ENCODE measurements around the gene NME8.

Gene NME8

DNA sequence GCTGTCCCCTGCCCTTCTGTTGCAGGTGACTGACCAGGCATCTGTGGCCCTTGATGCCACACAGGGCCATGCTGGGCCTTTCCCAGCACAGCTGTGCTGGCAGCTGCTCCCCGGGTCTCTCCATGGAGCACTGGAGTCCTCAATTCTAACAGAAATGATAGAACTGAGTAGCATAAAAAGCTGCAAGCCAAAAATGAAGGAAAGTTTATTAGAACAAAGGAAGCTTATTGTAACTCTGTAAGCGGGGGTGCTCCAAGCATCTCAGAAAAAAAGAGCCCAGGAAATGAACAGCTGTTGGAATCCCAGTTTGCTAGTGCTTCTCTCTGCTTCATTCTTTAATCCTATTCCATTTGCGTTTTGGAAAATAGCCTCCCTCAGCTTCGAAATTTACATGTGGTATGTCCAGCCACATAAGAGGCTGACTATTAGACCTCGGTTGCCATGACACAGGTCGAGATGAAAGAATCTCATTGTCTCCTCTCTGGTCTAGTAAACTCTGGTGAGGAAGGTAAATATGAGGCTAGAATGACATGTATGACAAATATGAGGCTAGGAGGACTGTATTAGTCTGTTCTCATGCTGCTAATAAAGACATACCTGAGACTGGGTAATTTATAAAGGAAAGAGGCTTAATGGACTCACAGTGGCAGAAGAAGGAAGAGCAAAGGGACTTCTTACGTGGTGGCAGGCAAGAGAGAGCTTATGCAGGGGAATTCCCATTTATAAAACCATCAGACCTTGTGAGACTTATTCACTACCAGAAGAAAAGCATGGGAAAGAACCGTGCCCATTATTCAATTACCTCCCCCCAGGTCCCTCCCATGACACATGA, 95.7 kb downstream of the NME8 start:
- no peak for DNase-seq

DNA sequence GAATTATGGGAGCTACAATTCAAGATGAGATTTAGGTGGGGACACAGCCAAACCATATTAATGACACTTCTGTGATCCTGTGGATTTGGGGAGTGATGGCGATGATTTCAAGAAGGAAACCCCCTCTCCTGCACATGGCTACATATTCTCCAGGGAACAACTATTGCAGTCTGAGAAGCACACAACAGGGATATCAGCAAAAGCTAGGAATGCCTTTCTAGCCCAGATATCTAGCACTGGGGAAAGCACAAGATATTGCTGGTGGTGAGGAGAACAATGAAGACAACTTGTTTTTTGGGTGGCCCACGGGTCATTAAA, 96.3 kb downstream of the NME8 start:
- no peak for DNase-seq

GRCh38 chr7:37945336-37945735, 96.9 kb downstream of the NME8 start:
- no peak for DNase-seq

DNA sequence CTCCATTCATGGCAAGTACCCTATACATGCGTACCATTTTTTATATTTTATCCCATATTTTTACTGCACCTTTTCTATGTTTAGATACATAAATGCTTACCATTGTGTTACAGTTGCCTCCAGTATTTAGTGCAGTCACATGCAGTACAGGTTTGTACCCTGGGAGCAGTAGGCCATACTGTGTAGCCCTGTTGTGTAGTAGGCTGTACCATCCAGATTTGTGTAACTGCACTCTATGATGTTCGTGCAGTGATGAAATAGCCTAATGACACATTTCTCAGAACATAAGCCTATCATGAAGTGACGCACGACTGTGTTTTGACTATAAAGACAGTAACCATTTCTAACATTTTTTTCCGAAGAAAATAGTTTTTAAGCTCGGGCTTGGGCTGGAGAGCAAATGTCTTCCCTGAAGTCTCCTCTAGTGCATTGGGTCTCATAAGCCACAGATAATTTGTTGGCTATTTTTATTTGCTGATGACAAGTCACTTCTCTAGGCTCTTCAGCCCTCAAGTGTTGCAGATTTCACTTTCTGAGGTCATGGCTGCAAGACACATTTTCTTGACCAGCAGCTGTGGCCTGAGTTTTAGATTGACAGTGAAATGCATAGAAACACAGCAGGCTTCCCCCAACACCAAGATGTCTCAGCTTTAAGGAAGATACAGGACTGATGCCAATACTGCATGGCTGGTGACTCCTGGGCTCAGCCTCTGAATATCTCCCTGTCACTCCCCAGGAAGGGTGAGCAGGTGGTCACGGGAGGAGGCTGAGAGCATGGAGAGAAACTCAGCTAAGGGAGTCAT, 98.9 kb downstream of the NME8 start:
- no peak for DNase-seq

GRCh38 chr7:37947941-37948210, 99.5 kb downstream of the NME8 start:
- DNase-seq = no peak
